Stomach (tissue), 4 donors: ENCODE data around the gene KLF13.

Source experiments
- CTCF ChIP-seq, 7 experiments: fragments of 450-650 bp in 4 of 7; fragments of 200-600 bp in 3 of 7; sonication (generic) in 3 of 7; IDR thresholded peaks; one replicate each; pipeline ENCODE4 v1.5.1; 2016 to 2019; ENCODE audit warnings: antibody characterized with exemption in 7 of 7, control low read depth in 2 of 7, mild to moderate bottlenecking in 1 of 7
- POLR2A ChIP-seq, 4 donors: fragments of 450-650 bp; IDR thresholded peaks; one replicate each; pipeline ENCODE4 v1.6.1; 2016; ENCODE audit warnings: antibody characterized with exemption in 4 of 4, control low read depth in 2 of 4, mild to moderate bottlenecking in 1 of 4, moderate library complexity in 1 of 4
- POLR2AphosphoS5 ChIP-seq, 3 donors: sonication (generic); formaldehyde crosslinking; IDR thresholded peaks; one replicate each; pipeline ENCODE4 v1.6.1; 2016; ENCODE audit warnings: antibody characterized with exemption in 3 of 3

GRCh38 chr15:31277335-31278060 is 49.1 kb upstream of the KLF13 start:
- TF ChIP-seq CTCF (IDR thresholded peaks at IDR 0.05) (no peak), POLR2AphosphoS5 (IDR thresholded peaks at IDR 0.05) (no peak), POLR2A (IDR thresholded peaks at IDR 0.05) (no peak)
